Measurements from ENCODE around the gene TOP3A.
"Not testable (repeated sequence)": the region's sequence is repeated elsewhere in the genome, so short reads cannot be mapped to it uniquely, and the experiment has no call there.

Gene TOP3A

GRCh38 chr17:18324140-18325050 is 9.6 kb upstream of the TOP3A start:
- DNase-seq (ENCODE audit: low read depth), result no peak

DNA sequence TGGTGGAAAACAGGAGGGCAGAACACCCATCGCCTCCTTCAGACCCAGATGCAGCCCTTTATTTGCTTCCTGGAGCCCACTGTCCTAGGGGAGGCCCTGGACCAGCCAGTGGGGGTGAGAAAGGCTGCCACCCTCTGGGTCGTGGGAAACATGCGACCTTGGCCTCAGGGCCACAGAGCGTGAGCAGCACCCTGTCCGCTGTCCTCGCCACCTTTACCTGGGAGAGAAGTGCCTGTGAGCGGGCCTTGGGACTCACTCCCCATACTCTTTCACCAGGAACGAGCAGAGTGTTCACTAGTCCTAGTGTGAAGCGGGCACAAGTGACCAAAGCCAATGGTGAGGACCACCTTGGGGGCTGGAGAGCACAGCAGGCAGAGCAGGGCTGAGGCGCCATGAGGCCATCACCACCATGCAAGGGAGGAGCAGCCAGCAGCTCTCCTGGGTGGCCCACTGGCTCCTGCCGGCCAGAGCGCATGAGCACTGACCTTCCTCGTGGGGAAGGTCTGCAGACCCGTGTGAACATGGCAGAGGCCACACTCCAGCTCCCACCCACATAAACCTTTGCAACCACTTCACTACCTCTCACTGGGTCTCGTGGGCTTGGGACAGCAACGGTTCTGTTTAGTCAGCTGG is 8.8 kb upstream of the TOP3A start:
- DNase-seq (ENCODE audit: low read depth), result no peak

DNA sequence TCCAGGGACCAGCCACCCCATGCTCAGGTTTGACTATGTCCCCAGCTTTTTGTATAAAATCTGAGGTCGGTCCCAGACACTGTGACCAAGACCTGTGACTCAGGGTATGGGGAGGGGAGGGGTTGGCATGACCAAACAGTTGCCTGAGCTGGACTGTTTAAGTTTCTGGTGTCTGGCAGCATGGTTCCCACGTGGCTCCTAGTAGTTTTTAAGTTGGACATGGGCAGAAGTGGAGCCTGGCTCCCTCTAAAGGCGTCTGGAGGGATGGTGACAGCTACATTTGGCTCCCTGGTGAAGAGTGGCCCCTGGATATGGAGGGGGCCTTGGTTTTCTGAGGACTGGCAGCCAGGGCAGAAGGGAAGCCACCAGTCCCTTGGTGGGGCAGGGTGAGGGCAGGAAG is 8.2 kb upstream of the TOP3A start:
- no peak for DNase-seq (ENCODE audit: low read depth)

- no peak for DNase-seq (ENCODE audit: low read depth)
Measured at GRCh38 chr17:18322522-18322921, 7.7 kb upstream of the TOP3A start.

DNA sequence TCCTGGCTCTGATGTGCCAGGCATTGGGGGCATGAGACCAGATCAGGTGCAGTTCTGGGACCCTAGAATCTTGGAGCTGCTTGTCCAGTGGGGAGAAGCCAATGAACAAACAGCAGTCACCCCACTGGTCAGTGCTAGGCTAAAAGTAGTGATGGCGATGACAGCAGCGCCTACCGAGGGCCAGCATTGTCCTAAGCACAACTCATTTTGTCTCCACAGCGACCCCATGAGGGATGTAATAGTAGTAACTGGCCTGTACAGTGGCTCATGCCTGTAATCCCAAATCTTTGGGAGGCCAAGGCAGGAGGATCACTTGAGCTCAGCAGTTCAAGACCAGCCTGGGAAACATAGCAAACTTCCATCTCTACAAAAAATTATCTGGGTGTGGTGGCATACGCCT is 6.5 kb upstream of the TOP3A start:
- DNase-seq (ENCODE audit: low read depth), result no peak

- DNase-seq (ENCODE audit: low read depth), result no peak
Measured at GRCh38 chr17:18320301-18320700, 5.5 kb upstream of the TOP3A start.

GRCh38 chr17:18319604-18320256 is 4.9 kb upstream of the TOP3A start:
- DNase-seq (ENCODE audit: low read depth), result no peak

DNA sequence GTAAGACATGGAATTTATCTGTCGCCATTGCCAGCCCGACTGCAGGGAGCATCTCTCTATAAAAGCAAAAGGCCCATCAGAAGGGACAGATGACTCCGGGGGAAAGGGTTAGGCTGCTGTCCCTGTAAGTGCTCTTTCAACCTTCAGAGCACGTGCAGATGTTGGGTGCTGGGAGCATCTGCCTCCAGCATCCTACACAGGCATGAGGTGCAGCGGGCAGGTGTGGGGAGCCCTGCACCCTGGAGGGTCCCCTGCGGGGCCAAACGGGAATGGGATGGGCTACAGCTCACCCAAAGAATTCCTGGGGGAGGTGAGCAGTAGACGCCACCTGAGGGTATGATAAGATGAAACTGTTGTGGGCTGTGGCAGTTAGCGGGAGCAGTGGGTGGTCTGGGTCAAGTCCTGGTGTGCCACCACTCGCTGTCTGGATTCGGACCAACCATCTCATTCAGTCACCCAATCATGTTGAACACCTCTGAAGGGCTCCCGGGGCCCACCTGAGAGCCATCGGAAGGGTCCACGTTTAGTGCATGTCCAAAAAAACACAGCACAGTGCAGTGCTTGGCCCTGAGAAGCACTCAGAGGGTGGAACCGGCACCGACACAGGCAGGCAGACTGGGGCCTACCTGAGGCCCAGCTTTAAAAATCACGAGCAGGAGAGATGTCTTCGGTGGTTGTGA is 4.1 kb upstream of the TOP3A start:
- no peak for DNase-seq (ENCODE audit: low read depth)

DNA sequence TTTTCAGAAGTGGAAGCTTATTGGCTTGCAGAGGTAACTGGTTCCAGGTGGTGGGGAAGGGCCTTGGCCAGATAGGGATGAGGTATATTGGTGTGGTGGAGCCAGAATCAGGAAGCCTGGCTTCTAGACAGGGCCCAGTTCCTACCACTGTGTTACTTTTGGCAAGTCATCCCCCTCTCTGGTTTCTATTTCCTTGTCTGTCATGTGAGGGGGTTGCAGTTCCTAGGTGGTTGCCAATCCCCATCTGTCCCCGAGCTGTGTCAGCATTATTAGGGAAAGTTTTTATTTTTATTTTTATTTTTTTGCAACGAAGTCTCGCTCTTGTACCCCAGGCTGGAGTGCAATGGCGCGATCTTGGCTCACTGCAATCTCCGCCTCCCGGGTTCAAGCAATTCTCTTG is 3.3 kb upstream of the TOP3A start:
- DNase-seq (ENCODE audit: low read depth), result no peak

- DNase-seq (ENCODE audit: low read depth), result no peak
Measured at GRCh38 chr17:18315961-18316360, 1.2 kb upstream of the TOP3A start.

GRCh38 chr17:18315562-18315922 is 748 bp upstream of the TOP3A start:
- peak; percentile 18 for DNase-seq (ENCODE audit: low read depth)

DNA sequence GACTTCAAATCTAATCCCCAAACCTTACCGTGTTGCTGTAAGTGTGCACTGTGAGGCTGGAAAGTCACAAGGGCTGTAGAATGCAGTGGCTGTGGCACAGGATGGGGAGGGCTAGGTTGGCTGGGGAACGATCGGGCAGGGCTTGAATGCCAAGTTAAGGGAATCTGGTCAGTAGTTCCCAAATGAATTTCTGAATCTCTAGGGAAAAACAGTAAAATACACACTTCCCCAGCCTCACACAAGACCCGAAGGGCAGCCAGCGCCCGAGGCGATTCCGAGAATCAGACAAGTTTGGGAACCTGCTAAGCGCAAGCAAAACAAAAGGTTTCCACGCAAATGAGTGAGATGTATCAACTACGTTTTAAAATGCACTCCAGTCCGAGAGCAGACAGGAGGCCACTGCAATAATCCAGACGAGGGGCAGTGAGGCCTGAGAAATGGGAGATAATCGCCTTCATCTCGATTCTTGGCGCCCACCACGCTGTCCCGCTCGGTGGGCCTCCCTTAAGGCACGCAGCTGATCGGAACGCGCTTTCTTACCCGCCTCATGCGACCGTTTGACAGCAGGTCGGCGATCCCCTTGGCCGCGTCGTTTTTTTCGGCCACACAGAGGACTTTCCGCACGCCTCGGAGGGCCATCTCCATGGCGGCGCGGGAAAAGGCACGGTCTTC is 599 bp downstream of the TOP3A start:
- DNase-seq (ENCODE audit: low read depth), result no peak

- DNase-seq (ENCODE audit: low read depth), result no peak
Measured at GRCh38 chr17:18309202-18309601, 5.6 kb downstream of the TOP3A start.

DNA sequence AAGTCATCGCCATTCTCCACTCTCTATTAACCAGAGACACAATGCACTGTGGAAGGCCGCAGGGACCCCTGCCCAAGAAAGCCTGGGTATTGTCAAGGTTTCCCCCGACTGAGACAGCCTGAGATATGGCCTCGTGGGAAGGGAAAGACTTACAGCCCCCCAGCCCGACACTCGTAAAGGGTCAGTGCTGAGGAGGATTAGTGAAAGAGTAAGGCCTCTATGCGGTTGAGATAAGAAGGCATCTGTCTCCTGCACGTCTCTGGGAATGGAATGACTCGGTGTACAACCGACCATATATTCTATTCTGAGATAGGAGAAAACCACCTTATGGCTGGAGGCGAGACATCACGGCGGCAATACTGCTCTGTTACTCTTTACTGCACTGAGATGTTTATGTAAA is 11.6 kb downstream of the TOP3A start:
- DNase-seq (ENCODE audit: low read depth), result not testable (repeated sequence)

DNA sequence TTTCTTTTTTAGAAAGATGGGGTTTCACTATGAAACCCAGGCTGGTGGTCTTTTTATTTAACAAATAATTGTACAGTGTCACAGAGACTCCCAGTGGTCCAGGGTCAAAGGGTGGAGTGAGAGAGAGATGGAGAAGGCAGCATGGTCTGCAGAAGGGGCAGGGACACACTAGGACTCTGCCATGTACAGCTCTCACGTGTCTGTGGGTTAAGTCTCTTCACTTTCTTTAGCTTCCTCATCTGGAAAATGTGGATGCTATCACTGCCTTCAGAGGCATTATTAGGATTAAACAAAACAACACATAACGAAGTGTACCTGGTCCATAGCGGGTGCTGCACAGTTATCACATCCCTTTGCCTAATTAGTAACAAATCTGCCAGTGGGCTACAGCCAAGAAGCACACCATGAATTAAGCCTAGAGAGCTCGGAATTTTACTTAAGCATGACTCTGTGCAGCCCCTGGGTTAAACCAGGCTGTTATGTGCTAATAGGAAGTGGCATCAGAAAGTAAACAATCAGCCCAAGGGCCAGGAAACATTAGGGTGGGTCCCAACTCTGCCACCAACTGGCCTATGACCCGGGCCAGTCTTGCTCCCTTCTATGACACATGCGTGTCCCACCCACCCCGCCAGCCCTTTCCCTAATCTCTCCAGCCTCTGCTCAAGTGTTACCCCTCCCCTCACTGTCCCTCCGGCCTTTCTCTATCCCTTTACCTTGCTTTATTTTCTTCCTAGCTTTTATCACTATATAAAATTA is 13.9 kb downstream of the TOP3A start:
- no peak for DNase-seq (ENCODE audit: low read depth)

- not testable (repeated sequence) for DNase-seq (ENCODE audit: low read depth)
Measured at GRCh38 chr17:18298061-18298460, 16.7 kb downstream of the TOP3A start.

GRCh38 chr17:18291718-18292540 is 22.9 kb downstream of the TOP3A start:
- DNase-seq (ENCODE audit: low read depth), result no peak

DNA sequence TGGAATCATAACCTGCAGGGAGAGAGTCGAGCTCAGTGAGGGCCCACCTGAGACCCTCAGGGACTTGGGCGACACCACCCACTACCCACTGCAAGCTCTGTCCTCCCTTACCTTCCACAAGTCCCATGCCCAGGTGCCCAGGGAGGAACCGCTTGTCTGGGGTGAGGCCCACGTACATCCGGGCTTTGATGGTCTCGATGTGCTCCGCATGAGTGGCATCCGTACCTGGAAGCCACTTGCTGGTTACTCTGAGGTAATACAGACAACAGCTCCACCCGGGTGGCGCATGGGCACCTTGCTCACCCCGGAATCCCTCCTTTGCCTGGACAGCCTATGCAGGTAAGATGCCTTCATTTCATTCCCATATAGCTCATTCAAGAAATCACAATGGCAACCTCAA is 29.5 kb downstream of the TOP3A start:
- DNase-seq (ENCODE audit: low read depth), result no peak

- DNase-seq (ENCODE audit: low read depth), result no peak
Measured at GRCh38 chr17:18281788-18282187, 33.0 kb downstream of the TOP3A start.

GRCh38 chr17:18280766-18281371 is 33.9 kb downstream of the TOP3A start:
- DNase-seq (ENCODE audit: low read depth), result no peak

Measured in T-helper 22 cell (primary cell).